GM12878 (cell line): ENCODE measurements around the gene RBBP9. TPM values are rescaled to one million over a fixed set of nuclear protein-coding genes. Genes with fewer than 3 reads are reported as not detected.

Source experiments
- ATAC-seq: fragments of 200-7000 bp; cut with Tn5 transposase; 3 replicates; pipeline ENCODE4 v1.9.1; 2020; ENCODE audit warnings: mild to moderate bottlenecking, moderate library complexity
- BruUV-seq: library from RNA; stranded (reverse); fragments of 400-500 nt; replicated peaks from 2 replicates; lab custom pipeline; 2021; lab: Mats Ljungman, UMichigan
- CTCF ChIA-PET: fragments of 300-600 bp; sonication (Branson Sonifier 250); formaldehyde crosslinking; extraction: SDS; loops from one replicate; lab custom pipeline; 2021; ENCODE audit warnings: inconsistent platforms; lab: Yijun Ruan, JAX
- POLR2A ChIA-PET: fragments of 350-600 bp; formaldehyde crosslinking; extraction: SDS; loops from one replicate; lab custom pipeline; 2021; ENCODE audit warnings: inconsistent platforms; lab: Charles Lee
- RAD21 ChIA-PET: fragments of 300-600 bp; sonication (Branson Sonifier 250); formaldehyde crosslinking; loops from one replicate; lab custom pipeline; 2023; ENCODE audit warnings: antibody characterized with exemption; ENCODE audit not compliant: unreplicated experiment; lab: Charles Lee
- SMC1A ChIA-PET: fragments of 300-600 bp; sonication (Branson Sonifier 250); formaldehyde crosslinking; loops from one replicate; lab custom pipeline; 2023; ENCODE audit not compliant: unreplicated experiment, uncharacterized antibody; lab: Charles Lee
- DNase-seq: peaks from one replicate; pipeline ENCODE4 v3.0.0-alpha.2; 2011; ENCODE audit warnings: low read depth, low spot score
- FAIRE-seq: peaks from 3 replicates; lab custom pipeline; 2011; peaks lifted over from hg19 to GRCh38; lab: Jason Lieb, UNC
- H2AFZ ChIP-seq: 2 replicates; pipeline ENCODE4 v1.6.0; 2011; ENCODE audit warnings: low read depth, low read length, control low read depth; ENCODE audit not compliant: control insufficient read depth
- H3K27ac ChIP-seq: 2 replicates; pipeline ENCODE4 v1.5.1; 2011; ENCODE audit warnings: control low read depth; ENCODE audit not compliant: control insufficient read depth, insufficient read depth
- H3K27me3 ChIP-seq, 2 experiments: replicated peaks in 1 of 2; 2 replicates each; pipeline versions ENCODE4 v1.6.0 to v1.6.1; 2011; ENCODE audit warnings: low read length in 1 of 2; ENCODE audit not compliant: control insufficient read depth in 2 of 2, insufficient read depth in 2 of 2
- H3K36me3 ChIP-seq, 2 experiments: 2 replicates each; pipeline ENCODE4 v1.5.1; 2011; ENCODE audit warnings: low read length in 1 of 2; ENCODE audit not compliant: control insufficient read depth in 2 of 2, insufficient read depth in 2 of 2
- H3K4me1 ChIP-seq: 2 replicates; pipeline ENCODE4 v1.6.1; 2011; ENCODE audit warnings: mild to moderate bottlenecking, low read length, moderate library complexity, mixed read lengths; ENCODE audit not compliant: control insufficient read depth, insufficient read depth
- H3K4me2 ChIP-seq: 2 replicates; pipeline ENCODE4 v1.6.0; 2011; ENCODE audit warnings: control low read depth; ENCODE audit not compliant: control insufficient read depth, insufficient read depth
- H3K4me3 ChIP-seq: fragments of 200-600 bp; sonication (generic); 2 replicates; pipeline ENCODE4 v1.5.1; 2016
- H3K79me2 ChIP-seq: 2 replicates; pipeline ENCODE4 v1.6.0; 2011; ENCODE audit warnings: low read length; ENCODE audit not compliant: control insufficient read depth, insufficient read depth
- H3K9ac ChIP-seq: 2 replicates; pipeline ENCODE4 v1.8.0; 2011; ENCODE audit warnings: low read length, control low read depth, mixed read lengths; ENCODE audit not compliant: control insufficient read depth, insufficient read depth
- H3K9me3 ChIP-seq: replicated peaks from 3 replicates; pipeline ENCODE4 v1.5.1; 2011; ENCODE audit warnings: mild to moderate bottlenecking, low read length; ENCODE audit not compliant: control insufficient read depth, insufficient read depth
- H4K20me1 ChIP-seq: 2 replicates; pipeline ENCODE4 v1.6.0; 2011; ENCODE audit not compliant: control insufficient read depth, insufficient read depth
- CBFB ChIP-seq: IDR thresholded peaks from 2 replicates; pipeline ENCODE4 v1.6.1; 2016; ENCODE audit warnings: antibody characterized with exemption, low read depth
- IRF4 ChIP-seq: IDR thresholded peaks from 2 replicates; pipeline ENCODE4 v1.6.1; 2011; ENCODE audit warnings: low read depth, low read length
- MEF2A ChIP-seq: IDR thresholded peaks from 2 replicates; pipeline ENCODE4 v1.6.1; 2011; ENCODE audit warnings: low read depth, mild to moderate bottlenecking, low read length, moderate library complexity; ENCODE audit not compliant: insufficient read depth
- NBN ChIP-seq: fragments of 450-650 bp; IDR thresholded peaks from 2 replicates; pipeline ENCODE4 v1.6.1; 2016
- PAX8 ChIP-seq: fragments of 450-650 bp; IDR thresholded peaks from 2 replicates; pipeline ENCODE4 v1.6.1; 2017; ENCODE audit warnings: mild to moderate bottlenecking, moderate library complexity
- TAF1 ChIP-seq: IDR thresholded peaks from 2 replicates; pipeline ENCODE4 v1.6.1; 2011; ENCODE audit warnings: mild to moderate bottlenecking, low read depth, low read length, borderline replicate concordance
- TBL1XR1 ChIP-seq: IDR thresholded peaks from 2 replicates; pipeline ENCODE4 v1.6.1; 2012; ENCODE audit warnings: low read depth, low read length, improper control_type of control experiment
- TCF3 ChIP-seq: IDR thresholded peaks from 2 replicates; pipeline ENCODE4 v1.6.1; 2012; ENCODE audit warnings: low read depth, mild to moderate bottlenecking, low read length, borderline replicate concordance; ENCODE audit not compliant: insufficient read depth
- whole genome bisulfite sequencing: methylation state at CpG from one replicate; pipeline ENCODE4 v1.1.6; 2016; ENCODE audit warnings: low lambda C conversion rate; ENCODE audit not compliant: insufficient replicate concordance, insufficient coverage; ENCODE audit errors: missing lambda C conversion rate; 5-methylcytosine and 5-hydroxymethylcytosine counted together
- in situ Hi-C: fragments of 300-500 bp; cut with MboI; formaldehyde crosslinking; loops from 9 replicates; pipeline ENCODE4 v1.14.3; 2018; ENCODE audit warnings: mixed read lengths
- intact Hi-C: fragments of 100-400 bp; cut with micrococcal nuclease; formaldehyde crosslinking; loops from one replicate; pipeline ENCODE4 v1.14.2; 2022; ENCODE audit not compliant: unreplicated experiment
- polyA plus RNA-seq, 11 experiments: library from polyadenylated mRNA; depleted of rRNA in 4 of 11; unstranded in 6 of 11; stranded (reverse) in 5 of 11; fragments of >200 nt; fragmentation: Nextera tagmentation in 4 of 11; fragmentation: Illumina TruSeq in 1 of 11; extraction: Ambion mirVana in 4 of 11; extraction: Trizol in 1 of 11; gene quantifications; 1 replicate in 1 of 11; 2 replicates in 10 of 11; pipeline versions ENCODE4 v1.2.1 to v1.2.3, GENCODE V29; 2011 to 2016; ENCODE audit warnings: inconsistent platforms in 2 of 11, missing spikeins in 2 of 11, low read depth in 1 of 11
- total RNA-seq, 4 experiments: library from RNA; depleted of rRNA in 3 of 4; stranded (reverse); fragments of >200 nt in 3 of 4; fragmentation: Illumina TruSeq in 1 of 4; extraction: Trizol in 1 of 4; gene quantifications; 2 replicates each; pipeline versions ENCODE4 v1.2.1 to v1.2.3, GENCODE V29; 2013 to 2021
- TF ChIP-seq, protein P1 (sequence below): IDR thresholded peaks from 2 replicates; pipeline ENCODE4 v1.6.1; 2012; ENCODE audit warnings: low read depth, low read length, improper control_type of control experiment
- TF ChIP-seq, protein P2 (sequence below): fragments of 450-650 bp; formaldehyde crosslinking; IDR thresholded peaks from 2 replicates; pipeline ENCODE4 v1.5.0; 2022; ENCODE audit warnings: mild to moderate bottlenecking, missing genetic modification characterization
- TF ChIP-seq, protein P3 (sequence below): fragments of 450-650 bp; IDR thresholded peaks from 2 replicates; pipeline ENCODE4 v1.6.1; 2016; ENCODE audit warnings: mild to moderate bottlenecking

Gene RBBP9
- total and polyA plus RNA-seq, 10 of the 15 experiments (the other 5 are each of a cell fraction or from before 2014, with no cell fraction given) = 7.1 to 34.1 (median 16.0) TPM

DNA sequence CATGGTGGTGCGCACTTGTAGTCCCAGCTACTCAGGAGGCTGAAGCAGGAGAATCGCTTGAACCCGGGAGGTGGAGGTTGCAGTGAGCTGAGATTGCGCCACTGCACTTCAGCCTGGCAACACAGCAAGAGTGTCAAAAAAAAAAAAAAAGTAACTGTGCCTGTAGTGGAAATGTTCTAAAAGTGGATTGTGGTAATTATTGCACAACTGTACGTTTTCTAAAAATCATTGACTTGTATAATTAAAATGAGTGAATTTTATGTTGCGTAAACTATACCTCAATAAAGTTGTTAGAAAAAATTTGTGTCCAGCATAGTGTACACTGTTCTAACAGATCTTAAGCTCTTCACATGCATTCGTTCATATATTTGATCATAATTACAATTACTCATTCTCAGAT lies 16.2 kb upstream of the RBBP9 start:
- DNase-seq (no peak), ATAC-seq (no peak), FAIRE-seq (no peak)
- Histone ChIP-seq H3K4me3 (no peak overlapping the region), H3K4me2 (no peak overlapping the region), H3K9ac (no peak overlapping the region), H3K27me3 (no peaks in the 10 kb centered on the region), H3K79me2 (peaks cover 16% of the 10 kb centered on the region), H3K27ac (no peak overlapping the region), H4K20me1 (no peaks in the 10 kb centered on the region), H2AFZ (no peak overlapping the region), H3K4me1 (no peaks in the 10 kb centered on the region), H3K36me3 (peaks cover 3 to 29% of the 10 kb centered on the region in 2 experiments), H3K9me3 (no peaks in the 10 kb centered on the region)
- no TSS peak for BruUV-seq
- ChIA-PET CTCF (no interaction called here), SMC1A (interaction anchor here (1.0 to 2.7 kb wide), 2 partner anchors 16 to 46 kb away, joined by 3 to 5 read pairs; partner anchors contain the start of genes DZANK1 and POLR3F), RAD21 (no interaction called here), POLR2A (interaction anchor here (0.6 kb wide), 1 partner anchor 34 kb away, joined by 3 read pairs; no protein-coding TSS in a partner anchor)
- TF ChIP-seq TCF3 (no peak), TBL1XR1 (no peak), MEF2A (no peak), IRF4 (no peak), PAX8 (no peak), NBN (no peak), TAF1 (no peak), CBFB (no peak)
- TF ChIP-seq, protein P1, sequence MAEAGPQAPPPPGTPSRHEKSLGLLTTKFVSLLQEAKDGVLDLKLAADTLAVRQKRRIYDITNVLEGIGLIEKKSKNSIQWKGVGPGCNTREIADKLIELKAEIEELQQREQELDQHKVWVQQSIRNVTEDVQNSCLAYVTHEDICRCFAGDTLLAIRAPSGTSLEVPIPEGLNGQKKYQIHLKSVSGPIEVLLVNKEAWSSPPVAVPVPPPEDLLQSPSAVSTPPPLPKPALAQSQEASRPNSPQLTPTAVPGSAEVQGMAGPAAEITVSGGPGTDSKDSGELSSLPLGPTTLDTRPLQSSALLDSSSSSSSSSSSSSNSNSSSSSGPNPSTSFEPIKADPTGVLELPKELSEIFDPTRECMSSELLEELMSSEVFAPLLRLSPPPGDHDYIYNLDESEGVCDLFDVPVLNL = no peak
- TF ChIP-seq, protein P2, sequence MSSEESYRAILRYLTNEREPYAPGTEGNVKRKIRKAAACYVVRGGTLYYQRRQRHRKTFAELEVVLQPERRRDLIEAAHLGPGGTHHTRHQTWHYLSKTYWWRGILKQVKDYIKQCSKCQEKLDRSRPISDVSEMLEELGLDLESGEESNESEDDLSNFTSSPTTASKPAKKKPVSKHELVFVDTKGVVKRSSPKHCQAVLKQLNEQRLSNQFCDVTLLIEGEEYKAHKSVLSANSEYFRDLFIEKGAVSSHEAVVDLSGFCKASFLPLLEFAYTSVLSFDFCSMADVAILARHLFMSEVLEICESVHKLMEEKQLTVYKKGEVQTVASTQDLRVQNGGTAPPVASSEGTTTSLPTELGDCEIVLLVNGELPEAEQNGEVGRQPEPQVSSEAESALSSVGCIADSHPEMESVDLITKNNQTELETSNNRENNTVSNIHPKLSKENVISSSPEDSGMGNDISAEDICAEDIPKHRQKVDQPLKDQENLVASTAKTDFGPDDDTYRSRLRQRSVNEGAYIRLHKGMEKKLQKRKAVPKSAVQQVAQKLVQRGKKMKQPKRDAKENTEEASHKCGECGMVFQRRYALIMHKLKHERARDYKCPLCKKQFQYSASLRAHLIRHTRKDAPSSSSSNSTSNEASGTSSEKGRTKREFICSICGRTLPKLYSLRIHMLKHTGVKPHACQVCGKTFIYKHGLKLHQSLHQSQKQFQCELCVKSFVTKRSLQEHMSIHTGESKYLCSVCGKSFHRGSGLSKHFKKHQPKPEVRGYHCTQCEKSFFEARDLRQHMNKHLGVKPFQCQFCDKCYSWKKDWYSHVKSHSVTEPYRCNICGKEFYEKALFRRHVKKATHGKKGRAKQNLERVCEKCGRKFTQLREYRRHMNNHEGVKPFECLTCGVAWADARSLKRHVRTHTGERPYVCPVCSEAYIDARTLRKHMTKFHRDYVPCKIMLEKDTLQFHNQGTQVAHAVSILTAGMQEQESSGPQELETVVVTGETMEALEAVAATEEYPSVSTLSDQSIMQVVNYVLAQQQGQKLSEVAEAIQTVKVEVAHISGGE (CRISPR knock-in tag) = no peak
- TF ChIP-seq, protein P3, sequence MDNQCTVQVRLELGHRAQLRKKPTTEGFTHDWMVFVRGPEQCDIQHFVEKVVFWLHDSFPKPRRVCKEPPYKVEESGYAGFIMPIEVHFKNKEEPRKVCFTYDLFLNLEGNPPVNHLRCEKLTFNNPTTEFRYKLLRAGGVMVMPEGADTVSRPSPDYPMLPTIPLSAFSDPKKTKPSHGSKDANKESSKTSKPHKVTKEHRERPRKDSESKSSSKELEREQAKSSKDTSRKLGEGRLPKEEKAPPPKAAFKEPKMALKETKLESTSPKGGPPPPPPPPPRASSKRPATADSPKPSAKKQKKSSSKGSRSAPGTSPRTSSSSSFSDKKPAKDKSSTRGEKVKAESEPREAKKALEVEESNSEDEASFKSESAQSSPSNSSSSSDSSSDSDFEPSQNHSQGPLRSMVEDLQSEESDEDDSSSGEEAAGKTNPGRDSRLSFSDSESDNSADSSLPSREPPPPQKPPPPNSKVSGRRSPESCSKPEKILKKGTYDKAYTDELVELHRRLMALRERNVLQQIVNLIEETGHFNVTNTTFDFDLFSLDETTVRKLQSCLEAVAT = no peak
- in situ Hi-C loops = loop anchor here (25.0 kb wide), 1 partner anchor 1499 kb away; the partner anchor contains the start of gene NAA20
- intact Hi-C loops = no loop called here
- WGBS = 98% methylated on average over 7 of the region's 7 CpGs
